GM19372 (cell line): ENCODE data around the gene EME2.
"Not testable (repeated sequence)": the region's sequence is repeated elsewhere in the genome, so short reads cannot be mapped to it uniquely, and the experiment has no call there.

ENCODE experiments used
- ATAC-seq: cut with Tn5 transposase; IDR thresholded peaks from one replicate; pipeline ENCODE4 v1.9.1; 2021; ENCODE audit warnings: mild to moderate bottlenecking, low read depth, moderate library complexity; ENCODE audit not compliant: unreplicated experiment

Gene EME2

DNA sequence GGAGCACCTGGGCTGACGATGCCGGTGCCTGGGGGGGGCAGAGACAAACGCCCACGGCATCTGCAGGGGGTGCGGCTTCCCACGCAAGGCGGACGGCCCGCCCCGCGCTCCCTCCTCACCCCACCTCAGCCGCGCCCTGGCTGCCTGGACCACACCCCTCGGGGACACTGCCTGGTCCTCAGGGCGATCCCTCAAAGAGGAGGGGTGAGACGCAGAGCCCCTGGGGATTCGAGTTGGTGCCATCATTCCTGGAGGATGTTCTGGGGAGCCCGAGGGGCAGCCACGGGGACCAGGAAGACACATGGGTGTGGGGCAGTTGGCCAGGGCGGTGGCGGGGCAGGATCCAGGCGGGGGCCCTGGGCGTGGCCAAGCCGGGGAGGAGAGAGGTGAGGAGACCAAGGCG, 17.0 kb downstream of the EME2 start:
- ATAC-seq, result no peak

DNA sequence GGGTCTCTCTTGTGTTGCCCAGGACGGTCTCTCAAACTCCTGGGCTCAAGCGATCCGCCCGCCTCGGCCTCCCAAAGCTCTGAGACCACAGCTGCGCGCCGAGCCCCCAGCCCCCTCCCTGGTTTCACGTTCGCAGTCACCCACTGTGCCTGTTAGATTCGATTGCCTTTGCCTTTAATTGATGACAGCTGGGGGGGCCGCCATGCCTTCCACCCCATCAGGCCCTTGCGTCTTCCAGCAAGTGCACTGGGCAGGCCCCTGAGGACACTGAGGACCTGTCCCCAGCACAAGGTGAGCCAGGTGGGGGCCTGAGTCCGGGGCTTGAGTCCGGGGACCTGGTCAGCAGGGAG, 17.6 kb downstream of the EME2 start:
- no peak for ATAC-seq

DNA sequence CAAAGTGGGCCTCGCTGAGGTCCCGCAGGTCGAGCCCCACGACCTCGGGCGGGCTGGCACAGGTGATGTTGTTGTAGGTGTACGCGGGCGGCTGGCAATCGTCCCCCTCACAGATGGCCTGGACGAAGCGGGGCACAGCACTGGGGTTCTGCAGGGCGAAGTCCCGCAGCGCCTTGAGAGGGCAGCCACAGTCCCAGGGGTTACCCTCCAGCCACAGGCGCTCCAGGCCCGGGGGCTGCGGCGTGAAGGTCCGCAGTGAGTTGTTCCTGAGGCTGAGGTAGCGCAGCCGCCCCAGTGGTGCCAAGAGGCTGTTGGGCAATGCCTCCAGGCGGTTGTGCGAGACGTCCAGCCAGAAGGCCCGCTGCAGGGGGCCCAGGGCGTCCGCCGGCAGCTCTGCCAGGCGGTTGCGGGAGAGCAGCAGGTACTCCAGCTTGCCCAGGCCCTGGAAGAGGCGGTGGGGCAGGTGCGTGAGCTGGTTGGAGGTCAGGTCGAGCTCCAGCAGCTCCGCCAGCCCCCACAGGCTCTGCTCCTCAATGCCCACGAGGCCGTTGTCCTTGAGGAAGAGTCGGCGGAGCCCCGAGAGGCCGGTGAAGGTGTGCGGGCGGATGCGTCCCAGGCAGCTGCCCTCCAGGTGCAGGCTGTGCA, 18.1 kb downstream of the EME2 start:
- ATAC-seq, result no peak

DNA sequence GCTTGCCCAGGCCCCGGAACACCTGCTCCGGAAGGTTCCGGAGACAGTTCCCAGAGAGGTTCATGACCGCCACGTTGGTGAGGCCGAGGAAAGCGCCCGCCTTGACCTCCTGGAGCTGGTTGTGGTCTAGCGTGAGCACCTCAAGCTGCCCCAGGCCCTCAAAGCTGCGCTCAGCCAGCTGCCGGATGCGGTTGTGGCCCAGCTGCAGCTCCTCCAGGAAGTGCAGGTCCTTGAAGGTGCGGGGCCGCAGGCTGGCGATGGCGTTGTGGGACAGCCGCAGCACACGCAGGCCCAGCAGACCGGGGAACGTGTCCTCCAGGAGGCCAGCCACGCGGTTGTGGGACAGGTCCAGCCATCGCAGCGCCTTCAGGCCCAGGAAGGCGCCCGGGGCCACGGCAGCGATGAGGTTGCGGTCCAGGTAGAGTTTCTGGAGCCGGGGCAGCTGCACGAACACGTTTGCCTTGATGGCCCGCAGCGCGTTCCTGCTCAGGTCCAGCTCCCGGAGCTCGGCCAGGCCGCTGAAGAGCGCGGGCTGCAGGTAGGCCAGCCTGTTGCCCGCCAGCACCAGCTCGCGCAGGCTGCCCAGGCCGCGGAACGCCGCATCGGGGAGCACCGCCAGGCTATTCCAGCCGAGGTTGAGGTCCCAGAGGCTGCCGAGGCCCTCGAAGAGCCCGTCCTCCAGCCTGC, 18.8 kb downstream of the EME2 start:
- no peak for ATAC-seq

DNA sequence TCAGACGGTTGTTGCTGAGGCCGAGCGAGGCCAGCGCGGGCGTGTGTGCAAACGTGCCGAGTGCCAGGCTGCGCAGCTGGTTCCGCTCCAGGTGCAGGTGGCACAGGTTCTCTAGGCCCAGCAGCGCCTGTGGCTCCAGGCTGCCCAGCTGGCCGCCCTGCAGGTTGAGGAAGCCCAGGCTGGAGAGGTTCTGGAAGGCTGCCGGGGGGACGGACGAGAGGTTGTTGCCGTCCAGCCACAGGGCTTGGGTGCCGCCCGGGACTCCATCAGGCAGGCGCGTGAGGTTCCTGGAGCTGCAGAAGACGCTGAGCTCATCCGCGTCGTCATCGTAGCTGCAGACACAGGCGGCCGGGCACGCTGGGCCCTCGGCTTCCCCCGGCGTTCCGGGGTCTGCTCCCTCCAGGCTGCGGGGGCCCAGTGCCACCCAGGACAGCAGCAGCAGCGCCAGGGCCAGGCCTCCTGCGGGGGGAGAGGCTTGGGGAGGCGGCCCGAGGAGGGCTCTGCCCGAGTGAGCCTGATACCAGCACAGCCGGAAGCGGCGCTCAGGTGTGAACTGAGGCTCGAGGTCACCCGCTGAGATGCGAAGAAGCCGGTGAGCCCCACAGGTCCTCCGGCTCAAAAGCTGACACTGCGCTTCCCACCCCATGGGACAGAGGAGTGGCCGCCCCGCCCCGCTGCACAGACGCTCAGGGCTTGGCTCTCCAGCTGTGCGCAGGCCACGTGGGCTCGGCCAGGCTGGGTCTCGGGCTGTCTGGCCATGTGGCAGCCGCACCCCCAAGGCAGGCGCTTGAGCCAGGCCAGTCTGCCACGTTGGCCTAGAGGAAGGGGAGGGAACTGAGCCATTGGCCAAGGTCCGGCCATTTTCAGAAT, 19.6 kb downstream of the EME2 start:
- no peak for ATAC-seq

DNA sequence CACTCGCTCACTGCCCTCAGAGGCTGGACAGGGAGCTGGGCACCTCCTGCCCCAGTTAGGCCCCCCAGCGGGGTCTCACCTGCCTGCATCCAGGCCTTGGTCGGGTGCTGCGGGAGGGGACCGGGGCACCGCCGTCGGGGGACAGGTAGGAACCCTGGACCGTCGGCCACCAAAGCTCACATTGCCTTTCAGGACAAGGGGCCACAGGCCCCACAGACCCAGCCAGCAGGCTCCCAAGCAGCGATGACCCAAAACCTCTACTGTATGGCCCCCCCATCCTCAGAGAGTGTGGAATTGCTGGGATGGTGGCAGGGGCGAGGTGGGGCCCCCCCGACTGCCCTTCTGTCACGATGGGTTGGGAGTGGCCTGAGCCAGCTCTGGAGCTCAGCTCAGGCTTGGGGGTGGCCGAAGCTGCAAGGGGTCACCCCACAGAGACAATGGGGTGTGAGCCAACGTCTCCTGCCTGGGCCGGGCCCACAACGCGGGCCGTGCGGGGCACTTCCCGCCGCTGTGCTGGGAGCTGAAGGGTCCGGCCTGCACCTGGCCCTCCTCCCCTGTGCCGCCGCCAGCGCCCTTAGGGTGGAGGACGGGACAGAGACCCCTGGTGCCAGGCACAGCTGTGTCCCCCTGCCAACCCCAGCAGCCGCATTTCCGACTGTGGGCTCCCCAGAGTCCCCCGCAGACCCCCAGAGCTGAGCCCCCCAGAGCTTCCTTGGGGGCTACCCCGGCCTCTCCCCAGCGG, 20.4 kb downstream of the EME2 start:
- ATAC-seq, result no peak

DNA sequence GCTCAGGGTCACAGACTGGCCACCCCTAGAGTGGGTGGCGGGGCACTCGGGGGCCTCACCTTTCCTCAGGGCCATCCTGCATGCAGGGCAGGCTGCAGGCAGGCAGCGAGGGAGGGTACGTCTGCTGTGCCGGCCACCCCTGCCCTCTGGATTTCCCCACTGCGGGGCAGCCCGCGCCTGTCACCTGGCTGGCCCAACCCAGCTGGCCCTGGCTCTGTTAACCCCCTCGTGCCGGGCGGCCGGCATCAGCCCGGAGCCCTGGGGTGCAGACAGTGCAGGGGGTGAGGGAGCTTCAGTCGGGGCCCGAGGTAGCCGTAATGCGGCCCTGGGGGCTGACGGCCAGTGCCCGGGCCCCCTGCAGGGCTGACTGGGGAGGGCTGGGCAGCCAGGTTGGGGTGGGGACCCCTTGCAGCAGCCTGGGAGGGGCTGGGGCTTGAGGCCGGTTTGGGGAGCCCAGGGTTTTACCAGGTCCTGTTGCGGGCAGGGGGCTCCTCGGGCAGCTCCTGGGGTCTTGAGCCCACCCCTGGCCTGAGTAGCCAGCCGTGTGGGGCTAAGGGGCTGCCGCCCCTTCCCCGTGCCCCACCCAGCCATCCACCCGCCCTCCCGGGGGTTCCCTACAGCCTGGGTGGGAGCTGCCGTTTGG, 21.1 kb downstream of the EME2 start, which contains the start of gene IGFALS:
IGFALS (minus strand) TSS at position 128 of the 643 bp plus-strand sequence; CDS start at position 75, 53 bp downstream.
- no peak for ATAC-seq

DNA sequence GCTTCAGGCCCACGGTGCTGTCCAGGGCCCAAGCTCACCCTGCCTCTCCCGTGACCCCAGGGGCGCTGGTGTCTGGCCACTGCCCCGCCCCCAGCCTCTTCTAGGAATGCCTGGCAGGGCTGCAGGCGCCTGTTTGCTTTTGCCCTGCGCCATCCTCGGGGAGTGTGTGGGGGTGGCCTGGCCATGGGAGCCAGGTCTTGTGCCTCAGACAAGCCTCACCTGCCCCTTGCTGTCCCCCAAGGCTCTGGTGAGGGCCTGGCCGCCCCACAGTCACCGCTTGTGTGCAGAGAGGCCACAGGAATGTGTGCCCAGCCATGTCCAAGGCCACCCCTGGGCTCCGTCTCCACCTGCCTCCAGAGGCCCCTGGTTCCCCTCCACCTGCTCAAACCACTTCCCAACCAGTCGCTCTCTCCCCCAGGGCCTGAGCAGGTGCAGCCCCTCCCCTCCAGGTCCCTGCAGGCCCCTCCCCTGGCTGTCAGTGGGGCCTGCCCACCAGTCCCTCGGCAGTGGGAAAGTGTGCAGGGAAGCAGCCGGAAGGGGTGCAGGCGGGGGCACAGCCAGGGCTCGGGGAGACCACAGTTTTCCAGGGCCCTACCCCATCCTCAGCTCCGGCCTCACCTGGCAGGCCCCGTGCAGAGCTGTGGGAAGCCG, 21.7 kb downstream of the EME2 start:
- ATAC-seq, result no peak

DNA sequence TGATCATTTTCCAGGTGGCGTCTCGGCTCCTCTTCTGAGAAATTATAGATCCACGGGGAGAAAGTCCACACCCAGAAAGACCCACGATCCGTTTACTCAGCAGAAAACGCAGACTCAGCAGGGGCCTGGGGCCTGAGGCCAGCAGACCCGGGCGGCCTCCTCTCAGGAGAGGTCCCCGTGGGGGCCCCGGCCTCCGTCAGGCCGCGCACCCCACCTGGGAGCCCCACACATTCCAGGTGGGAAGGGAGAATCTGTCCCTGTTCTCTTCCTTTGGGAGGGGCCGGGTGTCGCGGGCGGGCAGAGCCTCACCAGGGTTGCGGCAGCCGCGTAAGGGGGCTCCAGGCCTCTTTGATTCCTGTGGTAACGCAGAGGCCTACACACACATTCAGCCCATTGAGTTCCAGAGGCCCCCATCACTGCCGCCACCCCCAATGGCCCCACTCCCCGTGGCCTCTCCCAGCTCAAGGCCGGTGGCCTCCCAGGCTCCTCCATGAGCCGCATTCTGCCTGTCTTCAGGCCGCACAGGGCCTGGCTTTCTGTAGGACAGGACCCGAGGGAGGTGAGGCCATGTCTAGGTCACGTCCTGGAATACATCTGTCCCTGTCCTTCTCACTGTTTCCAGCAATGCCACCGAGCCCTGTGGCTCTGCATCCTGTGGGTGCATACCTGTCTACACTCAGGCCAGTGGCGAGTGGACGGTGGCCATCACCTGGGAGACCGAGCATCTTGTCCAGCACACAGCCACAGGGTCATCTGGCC, 22.5 kb downstream of the EME2 start:
- no peak for ATAC-seq

DNA sequence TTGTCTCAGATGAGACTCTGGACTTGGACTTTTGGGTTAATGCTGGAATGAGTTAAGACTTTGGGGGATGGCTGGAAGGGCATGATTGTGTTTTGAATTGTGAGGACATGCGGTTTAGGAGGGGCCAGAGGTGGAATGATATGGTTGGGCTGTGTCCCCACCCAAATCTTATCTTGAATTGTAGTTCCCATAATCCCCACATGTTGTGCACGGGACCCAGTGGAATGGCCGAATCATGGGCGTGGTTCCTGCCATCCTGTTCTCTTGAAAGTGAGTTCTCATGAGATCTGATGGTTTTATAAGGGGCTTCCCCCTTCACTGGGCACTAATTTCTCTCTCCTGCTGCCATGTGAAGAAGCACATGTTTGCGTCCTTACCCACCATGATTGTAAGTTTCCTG, 26.7 kb downstream of the EME2 start:
- ATAC-seq, result not testable (repeated sequence)

DNA sequence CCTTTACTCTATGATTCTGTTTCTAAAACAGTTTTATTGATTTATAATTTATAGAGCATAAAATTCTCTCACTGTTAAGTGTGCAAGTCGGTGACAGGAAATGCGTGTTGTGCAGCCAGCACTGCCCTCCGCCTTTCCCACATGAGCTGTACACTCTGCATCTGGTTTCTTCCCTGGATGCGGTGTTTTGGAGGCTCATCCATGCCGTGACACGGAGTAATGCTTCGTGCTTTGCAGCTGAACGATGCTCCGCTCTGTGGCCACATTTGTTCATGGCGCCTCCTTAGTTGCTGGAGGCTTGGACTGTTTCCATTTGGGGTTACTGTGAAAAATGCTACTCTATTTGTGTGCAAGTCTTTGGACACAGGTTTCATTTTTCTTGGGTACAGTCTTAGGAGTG, 28.1 kb downstream of the EME2 start:
- no peak for ATAC-seq

DNA sequence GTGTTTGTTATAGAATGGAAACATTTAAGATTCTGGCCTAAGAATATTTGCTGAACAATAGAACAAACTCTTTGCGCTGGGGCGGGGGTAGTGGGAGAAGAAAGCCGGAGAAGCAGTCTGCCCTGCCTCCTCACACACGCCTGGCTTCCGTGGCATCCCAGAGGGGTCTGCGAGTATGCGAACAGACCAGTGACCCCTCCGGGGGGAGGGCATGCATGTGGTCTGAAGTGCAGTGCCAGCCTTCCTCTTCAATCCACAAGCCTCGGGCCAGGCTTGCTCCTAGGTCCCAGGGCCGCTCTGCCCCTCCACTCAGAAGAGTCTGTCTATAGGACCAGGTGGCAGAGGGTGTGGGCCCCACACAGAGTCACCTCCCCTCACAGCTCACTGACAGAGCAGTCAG, 35.0 kb downstream of the EME2 start:
- ATAC-seq, result no peak

DNA sequence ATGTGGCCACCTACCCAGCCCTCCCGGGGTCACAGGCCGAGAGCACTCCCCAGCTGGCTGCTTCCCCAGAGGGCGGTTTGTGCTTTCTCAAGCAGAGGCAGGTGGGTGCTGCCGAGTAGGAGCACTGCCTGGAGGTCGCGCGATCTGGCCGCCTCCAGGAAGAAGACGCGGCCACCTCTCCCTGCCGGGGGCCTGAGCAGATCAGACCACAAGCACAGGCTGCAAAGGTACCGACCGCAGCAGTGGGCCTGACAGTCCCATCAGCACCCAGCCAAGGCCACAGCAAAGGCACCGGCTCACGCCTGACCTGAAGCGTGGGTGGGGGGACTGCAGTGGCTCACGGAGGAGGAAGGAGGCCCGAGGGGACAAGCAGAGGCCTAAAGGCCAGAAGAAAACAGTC, 36.1 kb downstream of the EME2 start:
- ATAC-seq, result no peak

DNA sequence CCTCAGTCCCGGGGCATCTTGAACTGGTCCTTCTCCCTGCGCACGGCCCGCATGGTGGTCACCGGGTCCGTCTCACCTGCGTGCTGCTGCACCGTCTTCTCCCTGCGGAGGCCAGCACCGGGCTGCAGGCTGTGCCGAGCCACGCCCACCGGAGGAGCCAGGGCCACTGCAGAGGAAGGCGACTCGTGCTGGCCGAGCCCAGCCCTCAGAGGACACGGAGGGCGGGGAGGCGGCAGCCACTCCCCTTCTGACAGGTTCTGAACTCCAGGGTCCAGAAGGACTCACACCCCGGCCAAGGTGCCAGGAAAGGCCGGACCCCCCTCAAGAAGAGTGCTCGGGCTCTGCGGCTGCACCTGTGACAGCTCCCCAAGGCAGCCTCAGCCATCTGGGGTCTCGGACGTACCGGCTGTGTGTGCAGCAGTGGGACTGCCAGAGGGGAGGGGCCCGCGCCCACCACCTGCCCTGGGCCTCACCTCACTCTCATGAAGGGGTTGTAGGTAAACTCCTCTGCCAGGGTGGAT, 36.7 kb downstream of the EME2 start:
- ATAC-seq, result no peak

DNA sequence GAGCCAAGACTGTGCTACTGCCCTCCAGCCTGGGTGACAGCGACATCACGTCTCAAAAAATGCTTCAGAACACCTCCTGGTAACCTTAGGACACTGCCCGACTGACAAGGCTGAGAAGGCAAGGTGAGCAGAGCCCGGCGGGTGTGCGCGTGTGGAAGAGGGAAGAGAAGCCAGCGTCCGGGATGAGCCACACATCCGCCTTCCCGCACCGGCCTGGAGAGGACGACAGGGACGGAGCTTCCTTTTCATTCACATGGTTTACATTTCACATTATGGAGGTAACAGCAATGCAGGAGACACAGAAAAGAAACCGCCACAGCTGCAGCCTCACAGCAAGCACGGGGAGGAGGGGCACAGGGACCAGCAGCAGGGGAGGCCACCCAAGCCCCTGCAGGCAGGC, 37.5 kb downstream of the EME2 start:
- ATAC-seq, result no peak

DNA sequence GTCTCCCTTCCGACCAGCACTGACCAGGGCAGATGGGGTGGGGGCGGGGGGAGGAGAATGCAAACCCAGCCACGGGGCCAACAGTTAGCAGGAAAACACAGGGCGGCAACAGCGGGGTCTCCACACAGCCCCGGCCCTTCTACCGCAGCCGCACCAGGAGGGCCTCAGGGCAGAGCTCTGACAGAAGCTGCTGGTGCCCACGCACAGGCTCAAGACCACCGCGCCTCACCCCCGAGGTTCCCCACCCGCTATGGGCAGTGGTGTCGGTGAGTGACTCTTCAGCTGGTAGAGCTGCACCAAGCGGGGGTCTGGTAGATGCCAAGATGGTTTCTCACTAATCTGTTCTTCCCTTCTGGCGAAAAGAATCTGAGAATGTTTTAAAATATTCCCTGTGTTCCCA, 37.9 kb downstream of the EME2 start:
- no peak for ATAC-seq

DNA sequence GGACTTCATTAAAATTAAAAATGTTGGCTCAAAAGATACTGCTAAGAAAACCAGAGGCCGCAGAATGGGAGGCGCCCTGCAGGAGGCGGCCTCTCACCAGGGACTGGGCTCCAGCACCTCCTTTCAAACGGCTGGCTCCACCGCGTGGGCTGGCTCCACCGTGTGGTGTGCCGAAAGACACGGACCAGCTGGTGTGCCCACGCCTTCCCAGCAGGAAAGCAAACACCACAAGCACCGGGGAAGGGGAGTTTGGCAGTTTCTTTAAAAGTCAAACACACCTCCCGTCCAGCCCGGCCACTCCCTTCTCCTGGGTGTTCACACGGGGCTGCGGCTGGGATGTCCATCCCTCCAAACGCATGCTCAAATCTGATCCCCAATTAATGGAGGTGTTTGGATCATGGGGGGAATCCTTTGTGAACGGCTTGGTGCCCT, 40.1 kb downstream of the EME2 start:
- no peak for ATAC-seq

DNA sequence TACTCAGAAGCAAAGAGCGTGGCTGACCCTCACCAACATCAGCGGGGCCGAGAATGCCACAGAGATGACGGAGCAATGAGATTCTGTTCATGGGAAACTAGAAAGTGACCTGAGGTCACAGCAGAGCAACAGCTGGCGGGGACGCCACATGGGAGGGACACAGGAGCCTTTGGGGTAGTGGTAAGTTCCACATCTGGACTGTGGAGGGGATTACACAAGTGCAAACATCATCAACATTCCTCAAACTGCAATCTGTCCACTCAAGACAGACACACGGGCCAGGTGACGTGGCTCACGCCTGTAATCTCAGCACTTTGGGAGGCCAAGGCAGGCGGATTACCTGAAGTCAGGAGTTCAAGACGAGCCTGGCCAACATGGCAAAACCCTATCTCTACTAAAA, 42.9 kb downstream of the EME2 start:
- ATAC-seq, result no peak
